Measurements from ENCODE around the gene SCIN.
"Not testable (repeated sequence)": the region's sequence is repeated elsewhere in the genome, so short reads cannot be mapped to it uniquely, and the experiment has no call there.

The SCIN gene

GRCh38 chr7:12686234-12686890, 115.8 kb downstream of the SCIN start:
- Histone ChIP-seq H3K36me3 (ENCODE audit: control insufficient read depth, insufficient read depth, low read length) (no peaks in the 10 kb centered on the region), H3K4me1 (ENCODE audit: control insufficient read depth, insufficient read depth, low read length) (peaks cover 9% of the 10 kb centered on the region), H3K4me3 (ENCODE audit: low read depth, low read length) (peak overlapping the region; percentile 97), H3K9ac (ENCODE audit: low read depth, low read length) (peak overlapping the region; percentile 57), H3K9me3 (ENCODE audit: control insufficient read depth, insufficient read depth, low read length) (no peaks in the 10 kb centered on the region), H3K27me3 (ENCODE audit: control insufficient read depth, insufficient read depth, low read length) (no peaks in the 10 kb centered on the region)

- Histone ChIP-seq H3K36me3 (ENCODE audit: control insufficient read depth, insufficient read depth, low read length) (no peaks in the 10 kb centered on the region), H3K9me3 (ENCODE audit: control insufficient read depth, insufficient read depth, low read length) (no peaks in the 10 kb centered on the region), H3K27me3 (ENCODE audit: control insufficient read depth, insufficient read depth, low read length) (no peaks in the 10 kb centered on the region), H3K4me3 (ENCODE audit: low read depth, low read length) (peak within 1 kb of the TSS; percentile 97), H3K4me1 (ENCODE audit: control insufficient read depth, insufficient read depth, low read length) (peaks cover 9% of the 10 kb centered on the region), H3K9ac (ENCODE audit: low read depth, low read length) (peak within 1 kb of the TSS; percentile 68)
These were observed 116.6 kb downstream of the SCIN start, which contains the start of gene ARL4A for GRCh38 chr7:12686891-12687717. Gene ARL4A (plus strand): TSS chr7:12687633. CDS start chr7:12688255, 622 bp downstream.

- H3K36me3 ChIP-seq (ENCODE audit: control insufficient read depth, insufficient read depth, low read length), result no peaks in the 10 kb centered on the region
- H3K4me1 ChIP-seq (ENCODE audit: control insufficient read depth, insufficient read depth, low read length), result peaks cover 9% of the 10 kb centered on the region
- H3K9ac ChIP-seq (ENCODE audit: low read depth, low read length), result peak overlapping the region; percentile 68
- H3K27me3 ChIP-seq (ENCODE audit: control insufficient read depth, insufficient read depth, low read length), result no peaks in the 10 kb centered on the region
- peak overlapping the region; percentile 97 for H3K4me3 ChIP-seq (ENCODE audit: low read depth, low read length)
- no peaks in the 10 kb centered on the region for H3K9me3 ChIP-seq (ENCODE audit: control insufficient read depth, insufficient read depth, low read length)
These were observed 117.2 kb downstream of the SCIN start for GRCh38 chr7:12687718-12688171.

- H3K4me1 ChIP-seq (ENCODE audit: control insufficient read depth, insufficient read depth, low read length); H3K9ac ChIP-seq (ENCODE audit: low read depth, low read length); H3K9me3 ChIP-seq (ENCODE audit: control insufficient read depth, insufficient read depth, low read length); H3K36me3 ChIP-seq (ENCODE audit: control insufficient read depth, insufficient read depth, low read length); H3K27me3 ChIP-seq (ENCODE audit: control insufficient read depth, insufficient read depth, low read length): not testable (repeated sequence)
- H3K4me3 ChIP-seq (ENCODE audit: low read depth, low read length), result peak overlapping the region; percentile 41
These were observed 118.1 kb downstream of the SCIN start for GRCh38 chr7:12688485-12689170.

- Histone ChIP-seq H3K9ac (ENCODE audit: low read depth, low read length) (no peak overlapping the region), H3K4me3 (ENCODE audit: low read depth, low read length) (peak overlapping the region; percentile 41), H3K9me3 (ENCODE audit: control insufficient read depth, insufficient read depth, low read length) (no peaks in the 10 kb centered on the region), H3K36me3 (ENCODE audit: control insufficient read depth, insufficient read depth, low read length) (no peaks in the 10 kb centered on the region), H3K27me3 (ENCODE audit: control insufficient read depth, insufficient read depth, low read length) (no peaks in the 10 kb centered on the region), H3K4me1 (ENCODE audit: control insufficient read depth, insufficient read depth, low read length) (peaks cover 9% of the 10 kb centered on the region)
These were observed 118.9 kb downstream of the SCIN start for GRCh38 chr7:12689451-12689850.

GRCh38 chr7:12690041-12690878, 119.7 kb downstream of the SCIN start:
- Histone ChIP-seq H3K9ac (ENCODE audit: low read depth, low read length) (peak overlapping the region; percentile 19), H3K9me3 (ENCODE audit: control insufficient read depth, insufficient read depth, low read length) (no peaks in the 10 kb centered on the region), H3K4me1 (ENCODE audit: control insufficient read depth, insufficient read depth, low read length) (peaks cover 9% of the 10 kb centered on the region), H3K4me3 (ENCODE audit: low read depth, low read length) (peak overlapping the region; percentile 41), H3K36me3 (ENCODE audit: control insufficient read depth, insufficient read depth, low read length) (no peaks in the 10 kb centered on the region), H3K27me3 (ENCODE audit: control insufficient read depth, insufficient read depth, low read length) (no peaks in the 10 kb centered on the region)

GRCh38 chr7:12691388-12691787, 120.9 kb downstream of the SCIN start:
- not testable (repeated sequence) for H3K9ac ChIP-seq (ENCODE audit: low read depth, low read length); H3K4me1 ChIP-seq (ENCODE audit: control insufficient read depth, insufficient read depth, low read length); H3K27me3 ChIP-seq (ENCODE audit: control insufficient read depth, insufficient read depth, low read length); H3K36me3 ChIP-seq (ENCODE audit: control insufficient read depth, insufficient read depth, low read length); H3K4me3 ChIP-seq (ENCODE audit: low read depth, low read length); H3K9me3 ChIP-seq (ENCODE audit: control insufficient read depth, insufficient read depth, low read length)

- Histone ChIP-seq H3K36me3 (ENCODE audit: control insufficient read depth, insufficient read depth, low read length) (no peaks in the 10 kb centered on the region), H3K9ac (ENCODE audit: low read depth, low read length) (no peak overlapping the region), H3K9me3 (ENCODE audit: control insufficient read depth, insufficient read depth, low read length) (no peaks in the 10 kb centered on the region), H3K4me3 (ENCODE audit: low read depth, low read length) (no peak overlapping the region), H3K27me3 (ENCODE audit: control insufficient read depth, insufficient read depth, low read length) (no peaks in the 10 kb centered on the region), H3K4me1 (ENCODE audit: control insufficient read depth, insufficient read depth, low read length) (peaks cover 3% of the 10 kb centered on the region)
These were observed 121.5 kb downstream of the SCIN start for GRCh38 chr7:12692035-12692434.

GRCh38 chr7:12692479-12693259, 122.1 kb downstream of the SCIN start:
- no peaks in the 10 kb centered on the region for H3K9me3 ChIP-seq (ENCODE audit: control insufficient read depth, insufficient read depth, low read length)
- no peaks in the 10 kb centered on the region for H3K27me3 ChIP-seq (ENCODE audit: control insufficient read depth, insufficient read depth, low read length)
- H3K9ac ChIP-seq (ENCODE audit: low read depth, low read length), result no peak overlapping the region
- H3K4me1 ChIP-seq (ENCODE audit: control insufficient read depth, insufficient read depth, low read length), result peaks cover 3% of the 10 kb centered on the region
- H3K4me3 ChIP-seq (ENCODE audit: low read depth, low read length), result no peak overlapping the region
- H3K36me3 ChIP-seq (ENCODE audit: control insufficient read depth, insufficient read depth, low read length), result no peaks in the 10 kb centered on the region

GRCh38 chr7:12694817-12695216, 124.3 kb downstream of the SCIN start:
- H3K9ac ChIP-seq (ENCODE audit: low read depth, low read length), result no peak overlapping the region
- H3K9me3 ChIP-seq (ENCODE audit: control insufficient read depth, insufficient read depth, low read length), result no peaks in the 10 kb centered on the region
- no peaks in the 10 kb centered on the region for H3K36me3 ChIP-seq (ENCODE audit: control insufficient read depth, insufficient read depth, low read length)
- peaks cover 1% of the 10 kb centered on the region for H3K4me1 ChIP-seq (ENCODE audit: control insufficient read depth, insufficient read depth, low read length)
- no peaks in the 10 kb centered on the region for H3K27me3 ChIP-seq (ENCODE audit: control insufficient read depth, insufficient read depth, low read length)
- no peak overlapping the region for H3K4me3 ChIP-seq (ENCODE audit: low read depth, low read length)

Data from iPS-15b (cell line).